SKM-1 (cell line): Measurements from ENCODE around the gene PLPPR2.

ENCODE experiments used
- DNase-seq: peaks from one replicate; lab custom pipeline; 2025; ENCODE audit not compliant: unreplicated experiment; lab: John Stamatoyannopoulos, UW

Gene PLPPR2

GRCh38 chr19:11397089-11397610 is 41.9 kb downstream of the PLPPR2 start:
- DNase-seq = no peak

DNA sequence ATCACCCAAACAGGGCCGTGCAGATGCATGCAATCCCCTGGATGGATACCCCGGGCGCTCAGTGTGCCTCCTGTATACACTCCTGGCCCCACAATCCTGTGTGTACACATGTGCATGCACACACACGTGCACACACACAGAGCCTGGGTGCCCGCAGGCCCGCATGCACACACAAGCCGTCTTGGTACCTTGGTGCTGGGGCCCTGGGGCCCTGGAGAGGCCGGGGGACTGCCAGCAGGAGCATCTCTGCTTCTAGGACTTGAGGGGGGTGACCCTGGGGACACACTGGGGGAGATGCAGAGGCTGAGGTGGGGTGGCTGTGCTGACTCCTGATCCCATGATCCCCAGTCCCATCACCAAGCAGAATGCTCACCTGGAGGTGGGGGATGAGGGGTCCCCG is 44.4 kb downstream of the PLPPR2 start:
- DNase-seq = no peak

DNA sequence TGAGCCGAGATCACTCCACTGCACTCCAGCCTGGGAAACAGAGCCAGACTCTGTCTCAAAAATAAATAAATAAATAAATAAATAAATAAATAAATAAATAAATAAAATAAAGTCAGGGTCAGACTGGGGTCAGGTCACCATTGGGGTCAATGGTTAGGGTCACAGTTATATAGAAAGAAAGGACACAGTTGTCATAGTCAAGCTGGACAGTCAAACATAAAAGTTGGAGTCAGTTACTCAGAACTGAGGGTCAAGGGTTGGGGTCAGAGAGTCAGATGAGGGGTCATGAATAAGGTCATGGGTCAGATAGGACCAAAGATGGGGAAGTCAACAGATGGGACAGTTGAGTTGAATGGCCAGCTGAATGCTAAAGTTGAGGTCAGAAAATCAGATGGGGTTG is 45.6 kb downstream of the PLPPR2 start:
- DNase-seq = no peak

DNA sequence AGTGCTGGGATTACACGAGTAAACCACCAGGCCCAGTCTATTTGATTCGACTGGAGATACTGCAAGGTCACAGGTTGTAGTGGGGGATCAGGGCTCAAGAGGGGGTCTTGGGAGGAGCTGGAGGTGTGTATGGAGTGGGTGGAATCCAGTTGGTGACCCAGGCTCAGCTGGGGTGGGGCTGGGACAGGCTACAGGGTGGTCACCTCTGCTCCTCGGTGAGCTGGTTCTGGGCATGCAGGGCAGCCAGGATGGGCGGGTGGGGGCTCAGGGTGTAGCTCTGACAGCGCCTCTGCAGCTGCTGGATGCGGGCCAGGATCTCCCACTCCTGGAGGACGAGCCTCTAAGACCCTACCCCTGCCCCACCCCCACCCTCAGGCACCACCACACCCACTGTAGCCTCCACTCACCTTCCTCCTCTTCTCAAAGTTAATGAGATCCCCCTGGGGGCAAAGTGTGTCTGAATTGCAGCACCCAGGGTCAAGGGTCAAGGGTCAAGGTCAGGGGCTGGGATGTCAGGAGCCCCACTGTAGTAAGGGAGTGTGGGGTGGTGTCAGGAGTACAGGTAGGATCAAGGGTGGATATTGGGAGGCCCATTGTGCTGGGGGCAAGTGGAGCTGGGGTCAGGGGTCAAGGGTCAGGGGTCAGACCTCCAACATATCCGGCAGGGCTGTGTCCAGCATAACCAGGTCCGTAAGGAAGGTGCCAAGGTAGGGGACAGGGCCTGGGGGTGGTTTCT is 46.7 kb downstream of the PLPPR2 start:
- DNase-seq = no peak

DNA sequence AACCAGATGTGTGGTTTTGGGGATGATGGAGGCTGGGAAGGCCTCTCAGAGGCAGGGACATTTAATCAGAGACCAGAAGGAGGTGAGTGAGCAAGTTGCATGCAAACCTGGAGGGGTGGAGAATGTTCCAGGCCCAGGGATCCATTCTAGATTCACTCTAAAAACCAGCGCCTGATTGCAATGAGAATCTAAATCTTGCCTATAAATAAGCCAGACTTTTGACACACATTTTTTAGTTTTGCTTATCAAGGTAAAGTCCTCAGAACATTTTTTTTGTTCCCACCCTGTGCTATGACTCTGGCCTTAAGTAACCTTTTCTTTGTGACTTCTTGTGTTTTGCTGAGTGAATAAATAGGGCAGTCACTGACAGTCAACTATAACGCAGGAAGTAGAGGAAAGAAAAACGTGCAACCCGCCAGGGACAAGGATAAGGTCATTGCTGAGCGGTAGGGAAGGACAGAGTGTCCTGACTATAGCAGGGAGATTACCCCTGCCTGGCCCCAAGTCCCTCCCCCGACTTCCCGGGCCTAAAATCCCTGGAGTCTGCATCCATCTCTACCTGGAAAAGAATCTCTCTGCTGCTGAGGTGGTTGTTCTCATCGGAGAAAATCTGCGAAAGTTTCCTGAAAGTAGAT is 49.5 kb downstream of the PLPPR2 start:
- no peak for DNase-seq

- no peak for DNase-seq
These were observed 50.8 kb downstream of the PLPPR2 start for GRCh38 chr19:11405846-11406643.

- DNase-seq = peak; percentile 28
These were observed 51.5 kb downstream of the PLPPR2 start for GRCh38 chr19:11406703-11407236.

DNA sequence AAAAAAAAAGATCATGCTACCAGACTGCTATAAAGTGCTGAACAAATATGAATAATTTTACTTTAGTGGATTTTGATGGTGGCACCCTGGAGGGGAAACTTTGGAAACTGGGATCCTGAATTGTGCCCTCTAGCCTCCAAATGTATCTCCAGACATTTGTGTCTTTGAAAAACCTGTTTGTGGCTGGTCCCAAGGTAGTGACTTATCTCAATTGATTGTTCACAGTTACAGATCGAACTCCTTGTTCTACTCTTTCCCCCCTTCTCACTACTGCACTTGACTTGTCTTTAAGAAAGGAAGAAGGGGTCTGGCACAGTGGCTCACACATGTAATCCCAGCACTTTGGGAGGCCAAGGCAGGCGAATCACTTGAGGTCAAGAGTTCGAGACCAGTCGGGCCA is 53.4 kb downstream of the PLPPR2 start:
- no peak for DNase-seq

DNA sequence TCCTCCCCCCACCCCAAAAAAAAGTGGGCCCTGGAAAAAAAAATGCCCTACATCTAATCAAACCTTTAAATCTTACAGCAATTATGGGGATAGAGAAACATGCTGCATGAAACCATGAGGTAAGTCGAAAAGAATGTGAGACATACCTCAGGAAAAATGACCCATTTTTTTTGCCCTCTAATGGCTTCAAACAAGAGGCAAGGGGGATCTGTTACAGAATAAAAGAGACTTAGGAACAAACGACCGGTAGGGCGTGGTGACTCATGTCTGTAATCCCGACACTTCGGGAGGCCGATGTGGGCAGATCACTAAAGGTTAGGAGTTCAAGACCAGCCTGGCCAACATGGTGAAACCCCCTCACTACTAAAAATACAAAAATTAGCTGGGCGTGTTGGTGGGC is 55.5 kb downstream of the PLPPR2 start:
- DNase-seq = no peak

GRCh38 chr19:11414544-11414943 is 59.3 kb downstream of the PLPPR2 start:
- DNase-seq = no peak
